H9 (cell line): ENCODE data around the gene MMP14. TPM values are rescaled to one million over a fixed set of nuclear protein-coding genes. Genes with fewer than 3 reads are reported as not detected.

Source experiments
- DNase-seq: peaks from one replicate; pipeline ENCODE4 v3.0.0-alpha.2; 2017
- H2AFZ ChIP-seq: one replicate; pipeline ENCODE4 v1.6.1; 2013; ENCODE audit warnings: mild to moderate bottlenecking, low read length, control low read depth, moderate library complexity
- H2AK5ac ChIP-seq: 2 replicates; pipeline ENCODE4 v1.6.1; 2013; ENCODE audit warnings: low read length, control low read depth, mixed read lengths; ENCODE audit not compliant: insufficient read length
- H2BK120ac ChIP-seq: one replicate; pipeline ENCODE4 v1.6.1; 2013; ENCODE audit warnings: low read depth, mild to moderate bottlenecking, low read length, control low read depth, inconsistent platforms; ENCODE audit not compliant: poor library complexity, severe bottlenecking
- H2BK12ac ChIP-seq: 2 replicates; pipeline ENCODE4 v1.6.1; 2013; ENCODE audit warnings: low read length, control low read depth, mixed read lengths, low read depth; ENCODE audit not compliant: insufficient read length
- H2BK15ac ChIP-seq: 2 replicates; pipeline ENCODE4 v1.6.1; 2013; ENCODE audit warnings: low read depth, low read length, control low read depth
- H2BK20ac ChIP-seq: one replicate; pipeline ENCODE4 v1.6.1; 2013; ENCODE audit warnings: low read depth, mild to moderate bottlenecking, low read length, control low read depth, inconsistent platforms; ENCODE audit not compliant: poor library complexity, severe bottlenecking
- H2BK5ac ChIP-seq: 2 replicates; pipeline ENCODE4 v1.6.1; 2013; ENCODE audit warnings: low read length, control low read depth, mixed read lengths; ENCODE audit not compliant: insufficient read length
- H3K14ac ChIP-seq: 2 replicates; pipeline ENCODE4 v1.6.1; 2013; ENCODE audit warnings: low read length, control low read depth; ENCODE audit not compliant: insufficient read depth
- H3K18ac ChIP-seq: 2 replicates; pipeline ENCODE4 v1.6.1; 2013; ENCODE audit warnings: low read depth, mild to moderate bottlenecking, mixed read lengths, low read length, control low read depth; ENCODE audit not compliant: insufficient read length
- H3K23ac ChIP-seq: 2 replicates; pipeline ENCODE4 v1.6.1; 2013; ENCODE audit warnings: low read length, control low read depth, mixed read lengths, low read depth; ENCODE audit not compliant: insufficient read length
- H3K23me2 ChIP-seq: 2 replicates; pipeline ENCODE4 v1.6.1; 2013; ENCODE audit warnings: low read depth, mild to moderate bottlenecking, mixed read lengths, low read length, control low read depth; ENCODE audit not compliant: insufficient read length, poor library complexity, severe bottlenecking
- H3K27ac ChIP-seq: 2 replicates; pipeline ENCODE4 v1.5.1; 2013; ENCODE audit warnings: low read length, control low read depth, mixed read lengths, low read depth; ENCODE audit not compliant: insufficient read length
- H3K27me3 ChIP-seq: 2 replicates; pipeline ENCODE4 v1.6.1; 2013; ENCODE audit warnings: low read length, control low read depth, inconsistent platforms; ENCODE audit not compliant: insufficient read depth
- H3K4ac ChIP-seq: 2 replicates; pipeline ENCODE4 v1.6.1; 2013; ENCODE audit warnings: low read depth, mild to moderate bottlenecking, control low read depth, inconsistent platforms, low read length, moderate library complexity
- H3K4me1 ChIP-seq: 2 replicates; pipeline ENCODE4 v1.6.1; 2013; ENCODE audit warnings: low read length, control low read depth, inconsistent platforms; ENCODE audit not compliant: insufficient read depth
- H3K4me2 ChIP-seq: 2 replicates; pipeline ENCODE4 v1.6.1; 2013; ENCODE audit warnings: low read length, control low read depth, mixed read lengths; ENCODE audit not compliant: insufficient read length, insufficient read depth
- H3K56ac ChIP-seq: 2 replicates; pipeline ENCODE4 v1.6.1; 2013; ENCODE audit warnings: low read depth, mild to moderate bottlenecking, mixed read lengths, low read length, control low read depth; ENCODE audit not compliant: insufficient read length
- H3K79me1 ChIP-seq: 2 replicates; pipeline ENCODE4 v1.6.1; 2013; ENCODE audit warnings: low read depth, mild to moderate bottlenecking, moderate library complexity, low read length, control low read depth, inconsistent platforms; ENCODE audit not compliant: insufficient read depth, poor library complexity, severe bottlenecking
- H3K79me2 ChIP-seq: 2 replicates; pipeline ENCODE4 v1.6.1; 2013; ENCODE audit warnings: low read length, control low read depth, inconsistent platforms; ENCODE audit not compliant: insufficient read depth
- H3K9ac ChIP-seq: 2 replicates; pipeline ENCODE4 v1.6.1; 2013; ENCODE audit warnings: low read length, control low read depth, mixed read lengths; ENCODE audit not compliant: insufficient read length; ENCODE audit errors: extremely low read depth
- H3K9me3 ChIP-seq: one replicate; pipeline ENCODE4 v1.6.1; 2013; ENCODE audit warnings: low read depth, low read length, inconsistent platforms; ENCODE audit not compliant: control insufficient read depth
- H3T11ph ChIP-seq: one replicate; pipeline ENCODE4 v1.6.1; 2013; ENCODE audit warnings: mild to moderate bottlenecking, low read length, control low read depth, inconsistent platforms
- H4K20me1 ChIP-seq: one replicate; pipeline ENCODE4 v1.6.1; 2013; ENCODE audit not compliant: control insufficient read depth, insufficient read length, insufficient read depth
- H4K5ac ChIP-seq: 2 replicates; pipeline ENCODE4 v1.6.1; 2013; ENCODE audit warnings: low read depth, mild to moderate bottlenecking, mixed read lengths, low read length, control low read depth; ENCODE audit not compliant: insufficient read length
- H4K8ac ChIP-seq: replicated peaks from 2 replicates; pipeline ENCODE4 v1.6.1; 2013; ENCODE audit warnings: low read length, control low read depth, mixed read lengths, low read depth; ENCODE audit not compliant: insufficient read length
- H4K91ac ChIP-seq: 2 replicates; pipeline ENCODE4 v1.6.1; 2013; ENCODE audit warnings: low read depth, mild to moderate bottlenecking, moderate library complexity, mixed read lengths, low read length, control low read depth; ENCODE audit not compliant: insufficient read length
- H3K27ac Mint-ChIP-seq, 3 experiments: 2 replicates in 2 of 3; 3 replicates in 1 of 3; pipeline ENCODE4 v1.8.0; 2020 to 2021; ENCODE audit warnings: mixed read lengths in 3 of 3, mild to moderate bottlenecking in 1 of 3, moderate library complexity in 1 of 3
- H3K27me3 Mint-ChIP-seq: 2 replicates; pipeline ENCODE4 v1.8.0; 2021; ENCODE audit warnings: low read depth, mild to moderate bottlenecking, moderate library complexity, mixed read lengths
- H3K36me3 Mint-ChIP-seq, 3 experiments: 2 replicates in 2 of 3; 3 replicates in 1 of 3; pipeline ENCODE4 v1.8.0; 2020 to 2021; ENCODE audit warnings: low read depth in 3 of 3, mixed read lengths in 3 of 3; ENCODE audit not compliant: insufficient read depth in 1 of 3
- H3K4me1 Mint-ChIP-seq, 2 experiments: 2 replicates each; pipeline ENCODE4 v1.8.0; 2020; ENCODE audit warnings: mixed read lengths in 2 of 2
- H3K4me3 Mint-ChIP-seq, 2 experiments: 2 replicates in 1 of 2; 3 replicates in 1 of 2; pipeline ENCODE4 v1.8.0; 2020 to 2021; ENCODE audit warnings: mild to moderate bottlenecking in 2 of 2, mixed read lengths in 2 of 2, moderate library complexity in 1 of 2
- H3K9me3 Mint-ChIP-seq, 2 experiments: 2 replicates in 1 of 2; 3 replicates in 1 of 2; pipeline ENCODE4 v1.8.0; 2020; ENCODE audit warnings: mild to moderate bottlenecking in 2 of 2, mixed read lengths in 2 of 2, moderate library complexity in 1 of 2
- CTCF ChIP-seq: fragments of 200-600 bp; sonication (generic); conservative IDR thresholded peaks from 3 replicates; pipeline ENCODE4 v1.8.0; 2021; ENCODE audit warnings: antibody characterized with exemption, mild to moderate bottlenecking
- WGBS: extraction: QIAGEN DNeasy Blood & Tissue Kit; methylation state at CpG from one replicate; pipeline ENCODE4 v1.1.7; 2013; ENCODE audit warnings: missing lambda C conversion rate, low lambda C conversion rate, mixed read lengths; ENCODE audit not compliant: insufficient read length; ENCODE audit errors: extremely low coverage; 5-methylcytosine and 5-hydroxymethylcytosine counted together
- total RNA-seq: library from RNA; stranded (reverse); gene quantifications from 2 replicates; pipeline ENCODE4 v1.2.1, GENCODE V29; 2021

The MMP14 gene
- total RNA-seq, 1 experiment from 2014 or later: 56.5 TPM

- no peak within 1 kb of the TSS for H2AK5ac ChIP-seq
- H3K79me2 ChIP-seq: no peaks in the 10 kb centered on the region
- peak within 1 kb of the TSS; percentile 65 to 85 (median 84); a peak in 6 of 7 replicates for H3K27ac Mint-ChIP-seq
- H2AFZ ChIP-seq: no peak within 1 kb of the TSS
- H3K4me1 ChIP-seq: no peaks in the 10 kb centered on the region; the same call in 1 of the 2 replicates
- WGBS: no CpG with 5 or more reads among the region's 15 CpGs
- H4K8ac ChIP-seq: no peak within 1 kb of the TSS
- H3K4me2 ChIP-seq: peak within 1 kb of the TSS; percentile 75
- no peak within 1 kb of the TSS for H3T11ph ChIP-seq
- H3K14ac ChIP-seq: peak within 1 kb of the TSS; percentile 79
- no peak within 1 kb of the TSS for H3K56ac ChIP-seq
- peaks cover 13% of the 10 kb centered on the region for H3K23me2 ChIP-seq
- peak; percentile 44 for DNase-seq
- TF ChIP-seq CTCF: no peak
- no peak within 1 kb of the TSS for H2BK5ac ChIP-seq
- H3K79me1 ChIP-seq: no peaks in the 10 kb centered on the region
- no peak within 1 kb of the TSS for H2BK15ac ChIP-seq
- no peak within 1 kb of the TSS for H3K23ac ChIP-seq
- no peaks in the 10 kb centered on the region for H3K9me3 ChIP-seq
- no peak within 1 kb of the TSS for H4K5ac ChIP-seq
- peak within 1 kb of the TSS; percentile 28 for H3K9ac ChIP-seq
- peaks cover 0 to 11% (median 6%) of the 10 kb centered on the region in 3 experiments; a peak in 4 of 7 replicates for H3K36me3 Mint-ChIP-seq
- peaks cover 3% of the 10 kb centered on the region; the same call in 1 of the 2 replicates for H3K27me3 ChIP-seq
- H3K9me3 Mint-ChIP-seq: no peaks in the 10 kb centered on the region; a peak in 1 of 5 replicates
- H2BK12ac ChIP-seq: no peak within 1 kb of the TSS
- H3K27ac ChIP-seq: no peak within 1 kb of the TSS
- peak within 1 kb of the TSS; percentile 64 to 72 for H3K4me3 Mint-ChIP-seq
- no peak within 1 kb of the TSS for H3K4ac ChIP-seq
- H4K20me1 ChIP-seq: no peaks in the 10 kb centered on the region
- peaks cover 35% of the 10 kb centered on the region for H3K27me3 Mint-ChIP-seq
- no peak within 1 kb of the TSS for H2BK20ac ChIP-seq
- peak within 1 kb of the TSS; percentile 76 for H3K18ac ChIP-seq
- peaks cover 35 to 42% of the 10 kb centered on the region in 2 experiments for H3K4me1 Mint-ChIP-seq
- no peak within 1 kb of the TSS for H4K91ac ChIP-seq
- no peak within 1 kb of the TSS for H2BK120ac ChIP-seq
Measured at GRCh38 chr14:22883173-22883976, 47.0 kb downstream of the MMP14 start, which contains the start of gene REM2. Gene REM2, plus strand, starts transcription at chr14:22883222. Its CDS starts 66 bp downstream, at chr14:22883288.
